Large intestine (tissue), 3 donors: Measurements from ENCODE around the gene RFX2. TPM values are rescaled to one million over a fixed set of nuclear protein-coding genes. Genes with fewer than 3 reads are reported as not detected.

Experiments
- DNase-seq, 2 donors: peaks; one replicate each; pipeline versions ENCODE4 v3.0.0 to v3.0.0-alpha.2; 2013
- H3K27ac ChIP-seq: one replicate; pipeline ENCODE4 v1.5.1; 2013; ENCODE audit warnings: low read length
- H3K27me3 ChIP-seq: 2 replicates; pipeline ENCODE4 v1.6.1; 2013; ENCODE audit warnings: low read length; ENCODE audit not compliant: control insufficient read depth, insufficient read depth
- H3K36me3 ChIP-seq: 2 replicates; pipeline ENCODE4 v1.6.1; 2013; ENCODE audit warnings: low read length; ENCODE audit not compliant: control insufficient read depth, insufficient read depth
- H3K4me1 ChIP-seq: one replicate; pipeline ENCODE4 v1.6.1; 2013; ENCODE audit warnings: low read length; ENCODE audit not compliant: control insufficient read depth, insufficient read depth
- H3K4me3 ChIP-seq: one replicate; pipeline ENCODE4 v1.5.1; 2013; ENCODE audit warnings: low read length
- H3K9me3 ChIP-seq: one replicate; pipeline ENCODE4 v1.6.1; 2013; ENCODE audit warnings: mild to moderate bottlenecking, low read depth, low read length, moderate library complexity; ENCODE audit not compliant: control insufficient read depth
- WGBS: methylation state at CpG from one replicate; pipeline ENCODE4 v1.1.5; 2013; ENCODE audit warnings: low lambda C conversion rate; ENCODE audit not compliant: insufficient coverage; 5-methylcytosine and 5-hydroxymethylcytosine counted together
- polyA plus RNA-seq: library from polyadenylated mRNA; unstranded; fragments of 120-200 nt; gene quantifications from one replicate; pipeline ENCODE4 v1.2.1, GENCODE V29; 2013

Gene RFX2
- polyA plus RNA-seq, 1 donor, result 13.1 TPM

- Histone ChIP-seq H3K4me3 (no peak overlapping the region), H3K9me3 (no peaks in the 10 kb centered on the region), H3K27me3 (no peaks in the 10 kb centered on the region), H3K27ac (no peak overlapping the region), H3K4me1 (peaks cover 9% of the 10 kb centered on the region), H3K36me3 (no peaks in the 10 kb centered on the region)
- no peak for DNase-seq
- WGBS, result no CpG with 5 or more reads among the region's 14 CpGs
These were observed 126.8 kb downstream of the RFX2 start for GRCh38 chr19:5983367-5983955.

- no CpG with 5 or more reads among the region's 33 CpGs for WGBS
- Histone ChIP-seq H3K4me3 (peak overlapping the region; percentile 60), H3K4me1 (peaks cover 36% of the 10 kb centered on the region), H3K27me3 (no peaks in the 10 kb centered on the region), H3K9me3 (no peaks in the 10 kb centered on the region), H3K27ac (peak overlapping the region; percentile 74), H3K36me3 (peaks cover 10% of the 10 kb centered on the region)
- DNase-seq, result no peak
These were observed 131.4 kb downstream of the RFX2 start for GRCh38 chr19:5978606-5979552.

GRCh38 chr19:5977785-5978605, 132.3 kb downstream of the RFX2 start, which contains the start of gene RANBP3:
TSS of gene RANBP3 (minus strand) at chr19:5978140. CDS start at chr19:5978082, 58 bp downstream.
- Histone ChIP-seq H3K4me3 (peak within 1 kb of the TSS; percentile 92), H3K4me1 (peaks cover 43% of the 10 kb centered on the region), H3K27me3 (no peaks in the 10 kb centered on the region), H3K36me3 (peaks cover 16% of the 10 kb centered on the region), H3K27ac (peak within 1 kb of the TSS; percentile 74), H3K9me3 (no peaks in the 10 kb centered on the region)
- peak; percentile 100 for DNase-seq
- WGBS, result no CpG with 5 or more reads among the region's 88 CpGs

GRCh38 chr19:5977222-5977784, 133.0 kb downstream of the RFX2 start:
- peaks cover 43% of the 10 kb centered on the region for H3K4me1 ChIP-seq
- H3K4me3 ChIP-seq, result peak overlapping the region; percentile 92
- no peaks in the 10 kb centered on the region for H3K9me3 ChIP-seq
- WGBS, result no CpG with 5 or more reads among the region's 43 CpGs
- H3K27me3 ChIP-seq, result no peaks in the 10 kb centered on the region
- peak overlapping the region; percentile 29 for H3K27ac ChIP-seq
- no peak for DNase-seq
- H3K36me3 ChIP-seq, result peaks cover 21% of the 10 kb centered on the region

GRCh38 chr19:5976768-5977167, 133.5 kb downstream of the RFX2 start:
- H3K9me3 ChIP-seq, result no peaks in the 10 kb centered on the region
- peaks cover 25% of the 10 kb centered on the region for H3K36me3 ChIP-seq
- WGBS, result no CpG with 5 or more reads among the region's 8 CpGs
- no peak overlapping the region for H3K27ac ChIP-seq
- no peak for DNase-seq
- peak overlapping the region; percentile 92 for H3K4me3 ChIP-seq
- H3K4me1 ChIP-seq, result peaks cover 43% of the 10 kb centered on the region
- H3K27me3 ChIP-seq, result no peaks in the 10 kb centered on the region

- no peak for DNase-seq
- peaks cover 43% of the 10 kb centered on the region for H3K4me1 ChIP-seq
- peak overlapping the region; percentile 71 for H3K27ac ChIP-seq
- no peak overlapping the region for H3K4me3 ChIP-seq
- no peaks in the 10 kb centered on the region for H3K27me3 ChIP-seq
- peaks cover 25% of the 10 kb centered on the region for H3K36me3 ChIP-seq
- H3K9me3 ChIP-seq, result no peaks in the 10 kb centered on the region
- 100% methylated on average over 1 of the region's 3 CpGs for whole genome bisulfite sequencing
These were observed 134.9 kb downstream of the RFX2 start for GRCh38 chr19:5975388-5975728.

GRCh38 chr19:5974721-5975387, 135.4 kb downstream of the RFX2 start:
- Histone ChIP-seq H3K4me1 (peaks cover 43% of the 10 kb centered on the region), H3K4me3 (no peak overlapping the region), H3K36me3 (peaks cover 28% of the 10 kb centered on the region), H3K27ac (peak overlapping the region; percentile 71), H3K27me3 (no peaks in the 10 kb centered on the region), H3K9me3 (no peaks in the 10 kb centered on the region)
- peak; percentile 70 to 86 for DNase-seq
- no CpG with 5 or more reads among the region's 10 CpGs for WGBS

GRCh38 chr19:5973867-5974635, 136.2 kb downstream of the RFX2 start:
- peak overlapping the region; percentile 71 for H3K27ac ChIP-seq
- H3K36me3 ChIP-seq, result peaks cover 34% of the 10 kb centered on the region
- no peak overlapping the region for H3K4me3 ChIP-seq
- no peak for DNase-seq
- H3K4me1 ChIP-seq, result peaks cover 47% of the 10 kb centered on the region
- WGBS, result 63% methylated on average over 1 of the region's 15 CpGs
- no peaks in the 10 kb centered on the region for H3K27me3 ChIP-seq
- no peaks in the 10 kb centered on the region for H3K9me3 ChIP-seq

GRCh38 chr19:5973376-5973775, 136.9 kb downstream of the RFX2 start:
- no peak for DNase-seq
- Histone ChIP-seq H3K4me3 (no peak overlapping the region), H3K27me3 (no peaks in the 10 kb centered on the region), H3K36me3 (peaks cover 35% of the 10 kb centered on the region), H3K9me3 (no peaks in the 10 kb centered on the region), H3K4me1 (peaks cover 50% of the 10 kb centered on the region), H3K27ac (no peak overlapping the region)
- WGBS, result no CpG with 5 or more reads among the region's 5 CpGs
